Keratinocyte (primary cell): ENCODE measurements around the gene TNS1. TPM values are rescaled to one million over a fixed set of nuclear protein-coding genes. Genes with fewer than 3 reads are reported as not detected.

Experiments
- DNase-seq: peaks from one replicate; pipeline ENCODE4 v3.0.0-alpha.2; 2011; ENCODE audit warnings: low read depth, missing footprints, low spot score
- FAIRE-seq: peaks from 2 replicates; lab custom pipeline; 2011; peaks lifted over from hg19 to GRCh38; lab: Jason Lieb, UNC
- H2AFZ ChIP-seq: 2 replicates; pipeline ENCODE4 v1.6.0; 2012; ENCODE audit warnings: low read length, control low read depth, inconsistent platforms; ENCODE audit not compliant: control insufficient read depth
- H3K27ac ChIP-seq: 2 replicates; pipeline ENCODE4 v1.5.1; 2011; ENCODE audit warnings: low read length; ENCODE audit not compliant: control insufficient read depth, insufficient read depth
- H3K27me3 ChIP-seq: 3 replicates; pipeline ENCODE4 v1.6.0; 2011; ENCODE audit warnings: low read length; ENCODE audit not compliant: control insufficient read depth, insufficient read depth; ENCODE audit errors: extremely low read depth
- H3K36me3 ChIP-seq, 2 experiments: 2 replicates in 1 of 2; 3 replicates in 1 of 2; pipeline ENCODE4 v1.5.1; 2011; ENCODE audit warnings: low read length in 2 of 2, mild to moderate bottlenecking in 1 of 2; ENCODE audit not compliant: control insufficient read depth in 2 of 2, insufficient read depth in 2 of 2; ENCODE audit errors: extremely low read depth in 1 of 2
- H3K4me1 ChIP-seq: 3 replicates; pipeline ENCODE4 v1.5.1; 2011; ENCODE audit warnings: low read length; ENCODE audit not compliant: control insufficient read depth, insufficient read depth; ENCODE audit errors: extremely low read depth
- H3K4me2 ChIP-seq: 3 replicates; pipeline ENCODE4 v1.6.0; 2011; ENCODE audit warnings: low read depth, low read length; ENCODE audit not compliant: control insufficient read depth, insufficient read depth; ENCODE audit errors: extremely low read depth
- H3K4me3 ChIP-seq, 3 experiments: fragments of 200-600 bp in 1 of 3; sonication (generic) in 1 of 3; 2 replicates in 2 of 3; 3 replicates in 1 of 3; pipeline ENCODE4 v1.5.1; 2011 to 2016; ENCODE audit warnings: low read length in 3 of 3, mild to moderate bottlenecking in 3 of 3, control low read depth in 2 of 3, inconsistent platforms in 1 of 3, low read depth in 1 of 3, mixed read lengths in 1 of 3, mixed run types in 1 of 3, moderate library complexity in 1 of 3; ENCODE audit not compliant: control insufficient read depth in 2 of 3, insufficient read depth in 2 of 3; ENCODE audit errors: extremely low read depth in 1 of 3
- H3K79me2 ChIP-seq: 2 replicates; pipeline ENCODE4 v1.6.0; 2012; ENCODE audit warnings: low read length; ENCODE audit not compliant: control insufficient read depth, insufficient read depth
- H3K9ac ChIP-seq: 3 replicates; pipeline ENCODE4 v1.6.0; 2011; ENCODE audit warnings: low read length; ENCODE audit not compliant: control insufficient read depth, insufficient read depth; ENCODE audit errors: extremely low read depth
- H3K9me1 ChIP-seq: 3 replicates; pipeline ENCODE4 v1.6.0; 2011; ENCODE audit warnings: low read length; ENCODE audit not compliant: control insufficient read depth, insufficient read depth; ENCODE audit errors: extremely low read depth
- H3K9me3 ChIP-seq: 2 replicates; pipeline ENCODE4 v1.5.1; 2012; ENCODE audit warnings: low read depth, low read length; ENCODE audit not compliant: control insufficient read depth
- H4K20me1 ChIP-seq: 3 replicates; pipeline ENCODE4 v1.6.0; 2011; ENCODE audit warnings: low read length; ENCODE audit not compliant: control insufficient read depth, insufficient read depth; ENCODE audit errors: extremely low read depth
- EZH2 ChIP-seq: IDR thresholded peaks from one replicate; pipeline ENCODE4 v1.6.1; 2012; ENCODE audit warnings: inconsistent platforms, mild to moderate bottlenecking, low read length, moderate library complexity
- dilution Hi-C: fragments of 300-500 bp; cut with MboI; formaldehyde crosslinking; loops from one replicate; pipeline ENCODE4 v1.7.0; 2020; ENCODE audit warnings: low sequenced_read_pairs; ENCODE audit not compliant: extremely low pct_ligation_motif_present
- polyA plus RNA-seq, 5 experiments: library from polyadenylated mRNA; depleted of rRNA in 3 of 5; stranded (reverse) in 3 of 5; stranded (forward) in 1 of 5; unstranded in 1 of 5; fragments of >200 nt; gene quantifications; 1 replicate in 1 of 5; 2 replicates in 3 of 5; 3 replicates in 1 of 5; pipeline versions ENCODE4 v1.2.1 to v1.2.3, GENCODE V29; 2011 to 2012; ENCODE audit warnings: missing spikeins in 2 of 5, low read depth in 1 of 5, low replicate concordance in 1 of 5
- TF ChIP-seq, protein P1 (sequence below), 3 experiments: IDR thresholded peaks in 1 of 3; conservative IDR thresholded peaks in 1 of 3; optimal IDR thresholded peaks in 1 of 3; 2 replicates in 2 of 3; 3 replicates in 1 of 3; pipeline versions ENCODE3 to v1.5.1; 2011; ENCODE audit warnings: low read length in 3 of 3, mild to moderate bottlenecking in 3 of 3, moderate library complexity in 2 of 3, control low read depth in 1 of 3, inconsistent platforms in 1 of 3; ENCODE audit not compliant: insufficient read depth in 2 of 3; ENCODE audit errors: extremely low read depth in 1 of 3

TNS1 gene
- polyA plus RNA-seq, 1 donor (not counting 4 experiments of a cell fraction or from before 2014, with no cell fraction given) = 2.5 TPM

DNA sequence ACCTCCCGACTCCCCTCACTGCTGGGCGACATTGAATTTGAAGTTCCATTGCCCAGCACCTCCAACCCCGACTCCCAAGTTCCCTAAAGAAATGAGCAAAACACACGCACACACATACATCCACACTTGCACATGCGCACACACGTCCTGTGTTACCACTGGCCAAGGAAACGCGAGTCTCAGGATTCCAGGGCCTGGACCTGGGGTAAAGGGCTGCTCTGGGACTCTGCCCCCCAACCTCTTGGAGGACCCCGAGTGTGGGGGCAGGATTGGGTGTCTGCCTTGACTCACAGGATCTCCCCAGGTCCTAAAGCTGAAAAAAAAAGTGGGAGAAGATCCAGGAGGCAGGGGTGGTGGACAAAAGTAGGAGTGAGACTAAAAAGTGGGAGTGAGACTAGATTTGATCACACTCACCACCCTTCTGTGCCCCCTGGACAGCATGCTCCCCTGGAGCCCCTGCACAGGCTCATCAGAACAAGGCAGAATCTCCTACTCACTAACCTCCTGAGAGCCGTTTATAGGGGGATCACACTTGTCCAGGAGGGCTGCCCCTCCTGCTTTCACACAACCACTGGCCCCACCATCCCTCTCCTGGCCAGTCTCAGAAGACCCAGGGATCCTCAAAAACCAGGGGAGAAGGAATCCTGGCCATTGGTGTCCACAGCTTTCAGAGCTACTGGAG is 202.2 kb downstream of the TNS1 start:
- no peak overlapping the region for H3K4me3 ChIP-seq
- no peaks in the 10 kb centered on the region for H3K9me3 ChIP-seq
- no peak overlapping the region for H2AFZ ChIP-seq
- no peak overlapping the region for H3K27ac ChIP-seq
- no peak overlapping the region for H3K4me2 ChIP-seq
- no peaks in the 10 kb centered on the region for H3K9me1 ChIP-seq
- H3K79me2 ChIP-seq = no peaks in the 10 kb centered on the region
- DNase-seq (no peak), FAIRE-seq (no peak)
- no peak overlapping the region for H3K9ac ChIP-seq
- H4K20me1 ChIP-seq = peaks cover 4% of the 10 kb centered on the region
- H3K4me1 ChIP-seq = peaks cover 11% of the 10 kb centered on the region
- H3K36me3 ChIP-seq = no peaks in the 10 kb centered on the region
- dilution Hi-C loops = no loop called here
- no peak for TF ChIP-seq EZH2
- TF ChIP-seq, protein P1, sequence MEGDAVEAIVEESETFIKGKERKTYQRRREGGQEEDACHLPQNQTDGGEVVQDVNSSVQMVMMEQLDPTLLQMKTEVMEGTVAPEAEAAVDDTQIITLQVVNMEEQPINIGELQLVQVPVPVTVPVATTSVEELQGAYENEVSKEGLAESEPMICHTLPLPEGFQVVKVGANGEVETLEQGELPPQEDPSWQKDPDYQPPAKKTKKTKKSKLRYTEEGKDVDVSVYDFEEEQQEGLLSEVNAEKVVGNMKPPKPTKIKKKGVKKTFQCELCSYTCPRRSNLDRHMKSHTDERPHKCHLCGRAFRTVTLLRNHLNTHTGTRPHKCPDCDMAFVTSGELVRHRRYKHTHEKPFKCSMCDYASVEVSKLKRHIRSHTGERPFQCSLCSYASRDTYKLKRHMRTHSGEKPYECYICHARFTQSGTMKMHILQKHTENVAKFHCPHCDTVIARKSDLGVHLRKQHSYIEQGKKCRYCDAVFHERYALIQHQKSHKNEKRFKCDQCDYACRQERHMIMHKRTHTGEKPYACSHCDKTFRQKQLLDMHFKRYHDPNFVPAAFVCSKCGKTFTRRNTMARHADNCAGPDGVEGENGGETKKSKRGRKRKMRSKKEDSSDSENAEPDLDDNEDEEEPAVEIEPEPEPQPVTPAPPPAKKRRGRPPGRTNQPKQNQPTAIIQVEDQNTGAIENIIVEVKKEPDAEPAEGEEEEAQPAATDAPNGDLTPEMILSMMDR (optimal IDR thresholded peaks at IDR 0.05 in 1 of 3, IDR thresholded peaks at IDR 0.05 in 1 of 3, conservative IDR thresholded peaks at IDR 0.05 in 1 of 3; ENCODE audit: extremely low read depth in 1 of 3, insufficient read depth in 2 of 3, low read length in 3 of 3) = no peak
- no peaks in the 10 kb centered on the region for H3K27me3 ChIP-seq

DNA sequence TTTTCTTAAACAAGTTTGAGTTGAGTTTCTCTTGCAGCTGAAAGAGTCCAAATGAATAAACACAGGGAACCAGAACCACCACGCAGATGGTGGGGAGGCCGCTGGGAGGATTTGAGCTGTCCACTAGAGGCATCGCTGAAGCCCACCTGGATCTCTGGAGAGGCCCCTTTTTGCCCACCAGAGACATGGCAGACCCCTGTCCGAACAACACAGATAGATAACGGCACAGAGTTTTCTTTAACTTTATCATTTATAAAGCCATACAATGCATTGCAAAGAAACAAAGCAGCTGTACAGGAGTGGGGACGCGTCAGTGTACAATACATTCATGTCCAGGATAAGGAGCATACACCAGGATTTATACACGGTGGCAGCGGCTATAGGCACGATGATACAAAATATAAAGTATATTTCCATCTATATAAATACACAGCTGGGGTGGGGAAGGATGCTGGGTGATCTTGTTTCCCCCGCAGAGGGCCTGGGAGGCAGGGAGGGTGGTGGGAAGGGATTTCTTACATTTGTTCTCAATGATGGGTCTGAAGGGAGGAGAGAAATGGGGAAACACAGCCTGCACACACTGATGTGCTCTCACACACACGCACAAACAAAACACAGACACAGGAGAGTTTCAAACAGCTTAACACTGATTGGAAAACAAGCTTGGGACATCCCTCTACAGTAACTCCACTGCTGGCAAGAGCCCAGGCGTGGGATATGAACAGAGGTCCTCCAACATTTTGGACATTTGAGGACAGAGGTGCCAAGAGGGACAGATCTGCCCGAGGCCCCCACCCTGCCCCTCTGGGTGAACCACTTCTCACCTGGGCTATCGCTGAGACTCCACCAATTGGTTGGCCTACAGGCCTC is 203.0 kb downstream of the TNS1 start:
- H3K4me1 ChIP-seq = peaks cover 11% of the 10 kb centered on the region
- H3K4me3 ChIP-seq = no peak overlapping the region
- FAIRE-seq (no peak), DNase-seq (no peak)
- H3K9ac ChIP-seq = no peak overlapping the region
- H3K27me3 ChIP-seq = no peaks in the 10 kb centered on the region
- no peaks in the 10 kb centered on the region for H3K9me1 ChIP-seq
- TF ChIP-seq, protein P1 (optimal IDR thresholded peaks at IDR 0.05 in 1 of 3, IDR thresholded peaks at IDR 0.05 in 1 of 3, conservative IDR thresholded peaks at IDR 0.05 in 1 of 3; ENCODE audit: extremely low read depth in 1 of 3, insufficient read depth in 2 of 3, low read length in 3 of 3) = no peak
- no peak for TF ChIP-seq EZH2
- H4K20me1 ChIP-seq = peaks cover 4% of the 10 kb centered on the region
- H3K36me3 ChIP-seq = no peaks in the 10 kb centered on the region
- no peak overlapping the region for H2AFZ ChIP-seq
- dilution Hi-C loops = no loop called here
- H3K4me2 ChIP-seq = no peak overlapping the region
- no peak overlapping the region for H3K27ac ChIP-seq
- H3K79me2 ChIP-seq = no peaks in the 10 kb centered on the region
- no peaks in the 10 kb centered on the region for H3K9me3 ChIP-seq
